ENCODE results near the gene ACRV1. TPM values are rescaled to one million over a fixed set of nuclear protein-coding genes. Genes with fewer than 3 reads are reported as not detected.

Gene ACRV1
- total RNA-seq, 6 donors from 2014 or later: not detected

GRCh38 chr11:125645871-125646270 lies 34.8 kb downstream of the ACRV1 start:
- TF ChIP-seq POLR2A (IDR thresholded peaks at IDR 0.05): no peak
- no peak for TF ChIP-seq CTCF (IDR thresholded peaks at IDR 0.05)
- TF ChIP-seq EP300 (IDR thresholded peaks at IDR 0.05): no peak
- no peak for TF ChIP-seq POLR2AphosphoS5 (IDR thresholded peaks at IDR 0.05)
- no peak overlapping the region for H3K27ac ChIP-seq
- H3K27me3 ChIP-seq: no peaks in the 10 kb centered on the region
- no peak overlapping the region for H3K4me3 ChIP-seq
- no peaks in the 10 kb centered on the region for H3K36me3 ChIP-seq
- DNase-seq: no peak
- H3K4me1 ChIP-seq: no peaks in the 10 kb centered on the region
- ATAC-seq (ENCODE audit: low FRiP score in 2 of 2): no peak
- 86 to 97% methylated on average over 3 of the region's 3 CpGs for WGBS, 2 donors
- H3K9me3 ChIP-seq: no peaks in the 10 kb centered on the region

GRCh38 chr11:125638315-125638714 lies 42.3 kb downstream of the ACRV1 start:
- DNase-seq: no peak
- no peaks in the 10 kb centered on the region for H3K9me3 ChIP-seq
- no peak overlapping the region for H3K4me3 ChIP-seq
- no peaks in the 10 kb centered on the region for H3K27me3 ChIP-seq
- H3K4me1 ChIP-seq: no peaks in the 10 kb centered on the region
- TF ChIP-seq POLR2AphosphoS5 (IDR thresholded peaks at IDR 0.05) (no peak), EP300 (IDR thresholded peaks at IDR 0.05) (no peak), CTCF (IDR thresholded peaks at IDR 0.05) (no peak), POLR2A (IDR thresholded peaks at IDR 0.05) (no peak)
- H3K36me3 ChIP-seq: no peaks in the 10 kb centered on the region
- no peak overlapping the region for H3K27ac ChIP-seq
- WGBS, 2 donors: 96 to 100% methylated on average over 1 of the region's 1 CpG
- no peak for ATAC-seq (ENCODE audit: low FRiP score in 2 of 2)

GRCh38 chr11:125637840-125638239 lies 42.8 kb downstream of the ACRV1 start:
- ATAC-seq (ENCODE audit: low FRiP score in 2 of 2): no peak

GRCh38 chr11:125627236-125627910 lies 53.3 kb downstream of the ACRV1 start:
- no peak for TF ChIP-seq EP300 (IDR thresholded peaks at IDR 0.05)
- TF ChIP-seq POLR2A (IDR thresholded peaks at IDR 0.05): no peak
- TF ChIP-seq POLR2AphosphoS5 (IDR thresholded peaks at IDR 0.05): no peak
- TF ChIP-seq CTCF (IDR thresholded peaks at IDR 0.05): no peak
- H3K27me3 ChIP-seq: no peaks in the 10 kb centered on the region
- H3K9me3 ChIP-seq: no peaks in the 10 kb centered on the region
- no peaks in the 10 kb centered on the region for H3K36me3 ChIP-seq
- 67 to 69% methylated on average over 7 of the region's 7 CpGs for WGBS, 2 donors
- H3K4me1 ChIP-seq: peaks cover 11 to 19% (median 16%) of the 10 kb centered on the region in 4 donors
- DNase-seq (no peak), ATAC-seq (ENCODE audit: low FRiP score in 2 of 2) (no peak)
- H3K4me3 ChIP-seq: no peak overlapping the region
- H3K27ac ChIP-seq: no peak overlapping the region

More at GRCh38 chr11:125637840-125638239, 42.8 kb downstream of the ACRV1 start:
- 89 to 90% methylated on average over 3 of the region's 3 CpGs for WGBS, 2 donors
- DNase-seq: no peak
- Histone ChIP-seq H3K9me3 (no peaks in the 10 kb centered on the region), H3K27ac (no peak overlapping the region), H3K4me1 (no peaks in the 10 kb centered on the region), H3K4me3 (no peak overlapping the region), H3K27me3 (no peaks in the 10 kb centered on the region), H3K36me3 (no peaks in the 10 kb centered on the region)
- TF ChIP-seq CTCF (IDR thresholded peaks at IDR 0.05) (no peak), POLR2AphosphoS5 (IDR thresholded peaks at IDR 0.05) (no peak), POLR2A (IDR thresholded peaks at IDR 0.05) (no peak), EP300 (IDR thresholded peaks at IDR 0.05) (no peak)

Measured in upper lobe of left lung (tissue), 6 donors.